Endodermal cell (in vitro differentiated cells): Measurements from ENCODE around the gene FGF18. TPM values are rescaled to one million over a fixed set of nuclear protein-coding genes. Genes with fewer than 3 reads are reported as not detected.
A peak's percentile ranks its signal among the peaks of the same experiment; 100 is the strongest.
"Not testable (repeated sequence)": the region's sequence is repeated elsewhere in the genome, so short reads cannot be mapped to it uniquely, and the experiment has no call there.

ENCODE experiments used
- DNase-seq: peaks from one replicate; pipeline ENCODE4 v3.0.0-alpha.2; 2017
- H3K27ac ChIP-seq: 2 replicates; pipeline ENCODE4 v1.5.1; 2013; ENCODE audit warnings: mild to moderate bottlenecking, low read depth, low read length, moderate library complexity
- H3K27me3 ChIP-seq: 2 replicates; pipeline ENCODE4 v1.6.1; 2013; ENCODE audit warnings: mild to moderate bottlenecking, low read length, moderate library complexity; ENCODE audit not compliant: insufficient read depth, control insufficient read depth, poor library complexity, severe bottlenecking
- H3K36me3 ChIP-seq: 2 replicates; pipeline ENCODE4 v1.7.0; 2013; ENCODE audit warnings: mild to moderate bottlenecking, low read length, moderate library complexity; ENCODE audit not compliant: control insufficient read depth, insufficient read depth
- H3K4me1 ChIP-seq: one replicate; pipeline ENCODE4 v1.7.0; 2013; ENCODE audit warnings: low read length; ENCODE audit not compliant: control insufficient read depth, insufficient read depth
- H3K4me3 ChIP-seq: 2 replicates; pipeline ENCODE4 v1.5.1; 2013; ENCODE audit warnings: mild to moderate bottlenecking, low read length, moderate library complexity
- H3K9ac ChIP-seq: 2 replicates; pipeline ENCODE4 v1.6.1; 2013; ENCODE audit warnings: mild to moderate bottlenecking, low read length, moderate library complexity; ENCODE audit not compliant: poor library complexity, severe bottlenecking; ENCODE audit errors: extremely low read depth
- H3K9me3 ChIP-seq: 2 replicates; pipeline ENCODE4 v1.6.1; 2013; ENCODE audit warnings: mild to moderate bottlenecking, low read length, moderate library complexity; ENCODE audit not compliant: control insufficient read depth
- H3K27ac Mint-ChIP-seq: 2 replicates; pipeline ENCODE4 v1.8.0; 2020; ENCODE audit warnings: mixed read lengths
- H3K27me3 Mint-ChIP-seq: 2 replicates; pipeline ENCODE4 v1.8.0; 2021; ENCODE audit warnings: mild to moderate bottlenecking, mixed read lengths; ENCODE audit not compliant: insufficient read depth
- H3K36me3 Mint-ChIP-seq: 2 replicates; pipeline ENCODE4 v1.8.0; 2020; ENCODE audit warnings: low read depth, mixed read lengths
- H3K4me1 Mint-ChIP-seq: 2 replicates; pipeline ENCODE4 v1.8.0; 2020; ENCODE audit warnings: mixed read lengths
- H3K4me3 Mint-ChIP-seq: 2 replicates; pipeline ENCODE4 v1.8.0; 2020; ENCODE audit warnings: mild to moderate bottlenecking, moderate library complexity, mixed read lengths
- H3K9me3 Mint-ChIP-seq: 2 replicates; pipeline ENCODE4 v1.8.0; 2020; ENCODE audit warnings: mild to moderate bottlenecking, mixed read lengths
- CTCF ChIP-seq: fragments of 200-600 bp; sonication (generic); conservative IDR thresholded peaks from 2 replicates; pipeline ENCODE4 v1.5.0; 2021; ENCODE audit warnings: antibody characterized with exemption, mild to moderate bottlenecking
- WGBS, 2 experiments: methylation state at CpG; one replicate each; pipeline versions ENCODE4 v1.1.5 to v1.1.7; 2013; ENCODE audit warnings: missing lambda C conversion rate in 2 of 2, mixed read lengths in 1 of 2; ENCODE audit not compliant: insufficient coverage in 1 of 2, insufficient read length in 1 of 2; 5-methylcytosine and 5-hydroxymethylcytosine counted together
- total RNA-seq, 2 donors: library from RNA; stranded (reverse); fragmentation: NEBNext Ultra II Directional in 1 of 2; extraction: Animal tissue kit (Norgen Biotek cat#: 25700) in 1 of 2; gene quantifications; 2 replicates in 1 of 2; 3 replicates in 1 of 2; pipeline ENCODE4 v1.2.1, GENCODE V29; 2021

The FGF18 gene
- total RNA-seq, 2 donors from 2014 or later, result 0.44 to 0.57 TPM

- no peaks in the 10 kb centered on the region for H3K9me3 ChIP-seq
- Mint-ChIP-seq H3K27me3 (no peaks in the 10 kb centered on the region), H3K36me3 (no peaks in the 10 kb centered on the region), H3K9me3 (no peaks in the 10 kb centered on the region), H3K4me1 (no peaks in the 10 kb centered on the region), H3K27ac (no peak overlapping the region), H3K4me3 (no peak overlapping the region)
- WGBS, 2 experiments, result 85 to 89% methylated on average over 11 to 13 of the region's 13 CpGs
- no peak for TF ChIP-seq CTCF
- no peak for DNase-seq
- H3K36me3 ChIP-seq, result no peaks in the 10 kb centered on the region
- H3K27me3 ChIP-seq, result no peaks in the 10 kb centered on the region
- H3K9ac ChIP-seq, result no peak overlapping the region
- no peaks in the 10 kb centered on the region for H3K4me1 ChIP-seq
- no peak overlapping the region for H3K4me3 ChIP-seq
- no peak overlapping the region for H3K27ac ChIP-seq
These were observed 48.1 kb upstream of the FGF18 start for GRCh38 chr5:171371326-171371725.

GRCh38 chr5:171379961-171380360, 39.5 kb upstream of the FGF18 start:
- Histone ChIP-seq H3K9ac (no peak overlapping the region), H3K4me1 (no peaks in the 10 kb centered on the region), H3K9me3 (no peaks in the 10 kb centered on the region), H3K27ac (no peak overlapping the region), H3K36me3 (no peaks in the 10 kb centered on the region), H3K4me3 (no peak overlapping the region), H3K27me3 (no peaks in the 10 kb centered on the region)
- Mint-ChIP-seq H3K27ac (no peak overlapping the region), H3K27me3 (peaks cover 2% of the 10 kb centered on the region), H3K4me1 (no peaks in the 10 kb centered on the region), H3K9me3 (no peaks in the 10 kb centered on the region), H3K36me3 (no peaks in the 10 kb centered on the region), H3K4me3 (no peak overlapping the region)
- WGBS, 2 experiments, result 90 to 93% methylated on average over 6 to 7 of the region's 7 CpGs
- DNase-seq, result peak; percentile 30
- no peak for TF ChIP-seq CTCF

GRCh38 chr5:171384416-171384815, 35.0 kb upstream of the FGF18 start:
- H3K27ac Mint-ChIP-seq, H3K9ac ChIP-seq, H3K9me3 Mint-ChIP-seq, H3K4me1 ChIP-seq, H3K27ac ChIP-seq, H3K9me3 ChIP-seq, H3K4me1 Mint-ChIP-seq, H3K36me3 ChIP-seq, H3K27me3 Mint-ChIP-seq, H3K4me3 ChIP-seq, H3K4me3 Mint-ChIP-seq, H3K27me3 ChIP-seq: not testable (repeated sequence)
- WGBS, 2 experiments, result 91 to 92% methylated on average over 9 of the region's 9 CpGs
- DNase-seq, result peak; percentile 19
- H3K36me3 Mint-ChIP-seq, result peaks cover 14% of the 10 kb centered on the region

- H3K27me3 ChIP-seq, H3K4me1 ChIP-seq, H3K27ac ChIP-seq, H3K4me3 Mint-ChIP-seq, H3K9me3 ChIP-seq, H3K27ac Mint-ChIP-seq, H3K9ac ChIP-seq, H3K27me3 Mint-ChIP-seq, H3K4me1 Mint-ChIP-seq, H3K9me3 Mint-ChIP-seq, H3K4me3 ChIP-seq: not testable (repeated sequence)
- 80 to 86% methylated on average over 1 of the region's 3 CpGs for WGBS, 2 experiments
- DNase-seq, result peak; percentile 61
- peaks cover 20% of the 10 kb centered on the region for H3K36me3 Mint-ChIP-seq
- peaks cover 16% of the 10 kb centered on the region for H3K36me3 ChIP-seq
These were observed 34.4 kb upstream of the FGF18 start for GRCh38 chr5:171384999-171385398.
